OCI-LY1 (cell line): ENCODE results near the gene FBL.

ENCODE experiments used
- H2AFZ ChIP-seq: fragments of 200-600 bp; sonication (generic), shearing (Covaris generic); 2 replicates; pipeline ENCODE4 v1.6.0; 2014; ENCODE audit warnings: antibody characterized with exemption, mild to moderate bottlenecking, low read length
- H3F3A ChIP-seq: fragments of 200-600 bp; sonication (generic), shearing (Covaris generic); 2 replicates; pipeline ENCODE4 v1.6.0; 2014; ENCODE audit warnings: mild to moderate bottlenecking, antibody characterized with exemption, low read length, moderate library complexity; ENCODE audit not compliant: insufficient read depth
- H3K27ac ChIP-seq: fragments of 200-600 bp; sonication (generic); 2 replicates; pipeline ENCODE4 v1.5.1; 2014; ENCODE audit warnings: low read length, mixed run types, mild to moderate bottlenecking, low read depth; ENCODE audit not compliant: poor library complexity, severe bottlenecking
- H3K27me3 ChIP-seq: fragments of 200-600 bp; sonication (generic); 2 replicates; pipeline ENCODE4 v1.6.0; 2014; ENCODE audit warnings: antibody characterized with exemption, mild to moderate bottlenecking, low read length, moderate library complexity; ENCODE audit not compliant: insufficient read depth
- H3K36me3 ChIP-seq: fragments of 200-600 bp; sonication (generic); 2 replicates; pipeline ENCODE4 v1.6.1; 2014; ENCODE audit warnings: mild to moderate bottlenecking, antibody characterized with exemption, low read length, moderate library complexity, mixed read lengths; ENCODE audit not compliant: insufficient read depth
- H3K4me1 ChIP-seq: fragments of 200-600 bp; sonication (generic); 2 replicates; pipeline ENCODE4 v1.5.1; 2014; ENCODE audit warnings: mild to moderate bottlenecking, low read length, moderate library complexity; ENCODE audit not compliant: insufficient read depth, severe bottlenecking
- H3K4me2 ChIP-seq: fragments of 200-600 bp; sonication (generic), shearing (Covaris generic); 2 replicates; pipeline ENCODE4 v1.6.1; 2014; ENCODE audit warnings: low read length
- H3K4me3 ChIP-seq: fragments of 200-600 bp; sonication (generic); 2 replicates; pipeline ENCODE4 v1.5.1; 2014; ENCODE audit warnings: low read length, low read depth, mild to moderate bottlenecking, mixed read lengths; ENCODE audit not compliant: poor library complexity, severe bottlenecking
- H3K79me2 ChIP-seq: fragments of 200-600 bp; shearing (Covaris generic); 2 replicates; pipeline ENCODE4 v1.6.1; 2016; ENCODE audit warnings: mixed run types, low read length, mixed read lengths; ENCODE audit not compliant: insufficient read depth
- H3K9ac ChIP-seq: fragments of 200-600 bp; sonication (generic), shearing (Covaris generic); 2 replicates; pipeline ENCODE4 v1.6.1; 2014; ENCODE audit warnings: mild to moderate bottlenecking, low read length, mixed read lengths
- H3K9me2 ChIP-seq: fragments of 200-600 bp; sonication (generic), shearing (Covaris generic); 2 replicates; pipeline ENCODE4 v1.6.1; 2014; ENCODE audit warnings: low read depth, mild to moderate bottlenecking, low read length, mixed read lengths
- H3K9me3 ChIP-seq: fragments of 200-600 bp; shearing (Covaris generic); 2 replicates; pipeline ENCODE4 v1.6.1; 2014; ENCODE audit warnings: low read length, mixed read lengths
- H4K20me1 ChIP-seq: fragments of 200-600 bp; sonication (generic), shearing (Covaris generic); 2 replicates; pipeline ENCODE4 v1.6.0; 2016; ENCODE audit warnings: mild to moderate bottlenecking, low read length; ENCODE audit not compliant: insufficient read depth
- EZH2 ChIP-seq: fragments of 200-600 bp; sonication (generic), shearing (Covaris generic); IDR thresholded peaks from 2 replicates; pipeline ENCODE4 v1.8.0; 2017; ENCODE audit warnings: borderline replicate concordance, mixed run types, mild to moderate bottlenecking, antibody characterized with exemption, low read length, moderate library complexity, mixed read lengths
- TF ChIP-seq, protein P1 (sequence below): fragments of 200-600 bp; sonication (generic), shearing (Covaris generic); IDR thresholded peaks from 2 replicates; pipeline ENCODE4 v1.5.1; 2017; ENCODE audit warnings: mild to moderate bottlenecking, antibody characterized with exemption, low read length, moderate library complexity, mixed read lengths

FBL gene

DNA sequence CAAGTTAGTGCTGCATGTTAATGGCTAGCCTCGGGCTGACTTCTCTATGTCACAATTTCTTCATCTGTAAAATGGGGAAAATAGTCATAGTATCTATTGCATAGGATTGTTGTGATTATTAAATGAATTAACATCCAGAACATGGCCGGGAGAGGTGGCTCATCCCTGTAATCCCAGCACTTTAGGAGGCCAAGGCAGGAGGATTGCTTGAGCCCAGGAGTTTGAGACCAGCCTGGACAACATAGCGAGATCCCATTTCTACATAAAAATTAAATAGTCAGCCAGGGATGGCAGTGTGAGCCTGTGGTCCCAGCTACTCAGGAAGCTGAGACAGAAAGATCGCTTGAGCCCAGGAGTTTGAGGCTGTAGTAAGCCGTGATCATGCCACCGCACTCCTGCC lies 21.8 kb upstream of the FBL start:
- Histone ChIP-seq H3F3A (no peaks in the 10 kb centered on the region), H3K4me1 (no peaks in the 10 kb centered on the region), H2AFZ (no peak overlapping the region), H3K4me2 (no peak overlapping the region), H4K20me1 (no peaks in the 10 kb centered on the region), H3K4me3 (no peak overlapping the region), H3K27ac (no peak overlapping the region), H3K9me2 (no peaks in the 10 kb centered on the region), H3K9me3 (no peaks in the 10 kb centered on the region), H3K27me3 (no peaks in the 10 kb centered on the region), H3K79me2 (no peaks in the 10 kb centered on the region), H3K36me3 (peaks cover 70% of the 10 kb centered on the region; the same call in 1 of the 2 replicates), H3K9ac (no peak overlapping the region)
- TF ChIP-seq EZH2: no peak
- TF ChIP-seq, protein P1, sequence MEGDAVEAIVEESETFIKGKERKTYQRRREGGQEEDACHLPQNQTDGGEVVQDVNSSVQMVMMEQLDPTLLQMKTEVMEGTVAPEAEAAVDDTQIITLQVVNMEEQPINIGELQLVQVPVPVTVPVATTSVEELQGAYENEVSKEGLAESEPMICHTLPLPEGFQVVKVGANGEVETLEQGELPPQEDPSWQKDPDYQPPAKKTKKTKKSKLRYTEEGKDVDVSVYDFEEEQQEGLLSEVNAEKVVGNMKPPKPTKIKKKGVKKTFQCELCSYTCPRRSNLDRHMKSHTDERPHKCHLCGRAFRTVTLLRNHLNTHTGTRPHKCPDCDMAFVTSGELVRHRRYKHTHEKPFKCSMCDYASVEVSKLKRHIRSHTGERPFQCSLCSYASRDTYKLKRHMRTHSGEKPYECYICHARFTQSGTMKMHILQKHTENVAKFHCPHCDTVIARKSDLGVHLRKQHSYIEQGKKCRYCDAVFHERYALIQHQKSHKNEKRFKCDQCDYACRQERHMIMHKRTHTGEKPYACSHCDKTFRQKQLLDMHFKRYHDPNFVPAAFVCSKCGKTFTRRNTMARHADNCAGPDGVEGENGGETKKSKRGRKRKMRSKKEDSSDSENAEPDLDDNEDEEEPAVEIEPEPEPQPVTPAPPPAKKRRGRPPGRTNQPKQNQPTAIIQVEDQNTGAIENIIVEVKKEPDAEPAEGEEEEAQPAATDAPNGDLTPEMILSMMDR: no peak

DNA sequence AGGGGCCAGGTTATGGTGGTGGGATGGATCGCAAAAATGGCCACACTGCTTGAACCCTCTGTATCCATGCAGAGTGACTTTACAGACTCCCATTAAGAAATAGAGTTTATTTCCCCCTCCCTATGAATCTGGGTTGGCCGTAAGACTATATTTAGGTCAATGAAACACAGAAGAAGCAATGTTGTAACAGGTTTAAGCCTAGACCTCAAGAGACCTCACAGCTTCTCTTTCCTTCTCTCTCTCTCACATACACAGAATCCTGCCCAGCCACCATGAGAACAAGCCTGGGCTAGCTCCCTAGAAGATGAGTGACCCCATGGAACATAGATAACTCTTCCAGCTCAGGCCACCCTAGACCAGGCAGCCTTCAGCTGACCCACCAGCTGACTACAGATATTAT lies 21.0 kb upstream of the FBL start:
- Histone ChIP-seq H3K79me2 (no peaks in the 10 kb centered on the region), H3K36me3 (peaks cover 72% of the 10 kb centered on the region; the same call in 1 of the 2 replicates), H3K4me2 (no peak overlapping the region), H2AFZ (no peak overlapping the region), H3K27me3 (no peaks in the 10 kb centered on the region), H3K9me2 (no peaks in the 10 kb centered on the region), H4K20me1 (no peaks in the 10 kb centered on the region), H3K9ac (no peak overlapping the region), H3F3A (no peaks in the 10 kb centered on the region), H3K9me3 (no peaks in the 10 kb centered on the region), H3K4me3 (no peak overlapping the region), H3K4me1 (no peaks in the 10 kb centered on the region), H3K27ac (no peak overlapping the region)
- no peak for TF ChIP-seq EZH2
- TF ChIP-seq, protein P1: no peak

DNA sequence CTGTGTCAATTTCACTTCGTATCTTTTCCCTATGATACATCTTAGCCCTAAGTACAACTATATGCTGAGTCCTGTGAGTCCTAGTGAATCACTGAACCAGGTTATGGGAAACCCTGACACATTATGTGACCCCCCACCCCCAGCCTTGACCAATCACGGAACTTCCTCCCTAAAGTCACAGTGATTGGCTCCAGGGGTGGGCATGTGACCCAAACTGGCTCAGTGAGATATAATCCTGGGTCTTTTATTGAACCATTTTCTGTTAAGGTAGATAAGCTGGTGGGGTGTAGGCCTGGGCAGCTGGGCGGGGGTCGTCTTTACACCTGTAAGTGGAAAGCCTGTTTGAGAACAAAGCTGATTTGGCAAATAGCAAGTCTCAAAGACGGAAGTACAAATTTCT lies 19.8 kb upstream of the FBL start:
- no peaks in the 10 kb centered on the region for H3K79me2 ChIP-seq
- peaks cover 64% of the 10 kb centered on the region; the same call in 1 of the 2 replicates for H3K36me3 ChIP-seq
- no peaks in the 10 kb centered on the region for H3K27me3 ChIP-seq
- no peaks in the 10 kb centered on the region for H3K9me2 ChIP-seq
- H3K9ac ChIP-seq: no peak overlapping the region
- no peaks in the 10 kb centered on the region for H4K20me1 ChIP-seq
- H2AFZ ChIP-seq: no peak overlapping the region
- no peak for TF ChIP-seq EZH2
- TF ChIP-seq, protein P1: no peak
- H3K4me1 ChIP-seq: no peaks in the 10 kb centered on the region
- no peak overlapping the region for H3K27ac ChIP-seq
- no peaks in the 10 kb centered on the region for H3K9me3 ChIP-seq
- no peaks in the 10 kb centered on the region for H3F3A ChIP-seq
- H3K4me3 ChIP-seq: no peak overlapping the region
- no peak overlapping the region for H3K4me2 ChIP-seq
